A673 (cell line): ENCODE measurements around the gene DOCK6. TPM values are rescaled to one million over a fixed set of nuclear protein-coding genes. Genes with fewer than 3 reads are reported as not detected.

Experiments
- BruUV-seq: library from RNA; stranded (reverse); fragments of 400-500 nt; replicated peaks from 2 replicates; lab custom pipeline; 2021; lab: Mats Ljungman, UMichigan
- CTCF ChIA-PET: fragments of 300-600 bp; sonication (Branson Sonifier 250); formaldehyde crosslinking; loops from one replicate; lab custom pipeline; 2022; ENCODE audit warnings: antibody characterized with exemption; lab: Charles Lee
- POLR2A ChIA-PET: fragments of 300-600 bp; sonication (Branson Sonifier 250); formaldehyde crosslinking; loops from one replicate; lab custom pipeline; 2022; ENCODE audit warnings: antibody characterized with exemption; ENCODE audit not compliant: low non-redundant PET; lab: Charles Lee
- DNase-seq: peaks from one replicate; pipeline ENCODE4 v3.0.0-alpha.2; 2015; ENCODE audit warnings: low spot score
- H3K27ac ChIP-seq: fragments of 200-600 bp; sonication (generic); 2 replicates; pipeline ENCODE4 v1.5.1; 2016; ENCODE audit warnings: mixed run types, low read depth, mild to moderate bottlenecking, mixed read lengths, antibody characterized with exemption, low read length; ENCODE audit not compliant: poor library complexity, severe bottlenecking
- H3K27me3 ChIP-seq: fragments of 200-600 bp; sonication (generic); replicated peaks from 2 replicates; pipeline ENCODE4 v1.6.1; 2017; ENCODE audit warnings: mixed run types, low read depth, mild to moderate bottlenecking, mixed read lengths, antibody characterized with exemption, low read length; ENCODE audit not compliant: insufficient read depth, poor library complexity
- H3K36me3 ChIP-seq: fragments of 200-600 bp; sonication (generic); 2 replicates; pipeline ENCODE4 v1.6.1; 2016; ENCODE audit warnings: mixed run types, mild to moderate bottlenecking, mixed read lengths, antibody characterized with exemption, low read length; ENCODE audit not compliant: insufficient read depth, poor library complexity, severe bottlenecking
- H3K4me1 ChIP-seq: fragments of 200-600 bp; sonication (generic); 2 replicates; pipeline ENCODE4 v1.6.1; 2017; ENCODE audit warnings: mixed run types, mild to moderate bottlenecking, mixed read lengths, antibody characterized with exemption, low read length; ENCODE audit not compliant: insufficient read depth, poor library complexity, severe bottlenecking
- H3K4me3 ChIP-seq: fragments of 200-600 bp; sonication (generic); 2 replicates; pipeline ENCODE4 v1.5.1; 2016; ENCODE audit warnings: low read depth, mixed run types, mild to moderate bottlenecking, mixed read lengths, low read length; ENCODE audit not compliant: poor library complexity, severe bottlenecking
- H3K9me3 ChIP-seq: fragments of 200-600 bp; sonication (generic); 2 replicates; pipeline ENCODE4 v1.6.1; 2016; ENCODE audit warnings: mixed run types, low read depth, mild to moderate bottlenecking, mixed read lengths, antibody characterized with exemption, low read length; ENCODE audit not compliant: poor library complexity, severe bottlenecking
- CTCF ChIP-seq: fragments of 300-800, 200-600 bp; sonication (generic); conservative IDR thresholded peaks from 2 replicates; pipeline ENCODE4 v1.5.1; 2017; ENCODE audit warnings: low read depth, mild to moderate bottlenecking, antibody characterized with exemption, low read length, moderate library complexity, mixed read lengths
- EZH2 ChIP-seq: fragments of 200-600 bp; sonication (generic); IDR thresholded peaks from 2 replicates; pipeline ENCODE4 v1.6.1; 2017; ENCODE audit warnings: borderline replicate concordance, low read depth, mild to moderate bottlenecking, mixed read lengths, antibody characterized with exemption, low read length; ENCODE audit not compliant: poor library complexity, severe bottlenecking
- intact Hi-C: fragments of 100-400 bp; cut with micrococcal nuclease; formaldehyde crosslinking; loops from one replicate; pipeline ENCODE4 v1.10.0; 2022; ENCODE audit not compliant: unreplicated experiment
- total RNA-seq: library from RNA; stranded (reverse); gene quantifications from 2 replicates; pipeline ENCODE4 v1.2.3, GENCODE V29; 2021

The DOCK6 gene
- total RNA-seq, 1 experiment from 2014 or later: 15.6 TPM

- BruUV-seq: no TSS peak
- Histone ChIP-seq H3K4me1 (no peaks in the 10 kb centered on the region), H3K36me3 (peaks cover 60% of the 10 kb centered on the region), H3K4me3 (no peak overlapping the region), H3K27me3 (no peaks in the 10 kb centered on the region), H3K9me3 (no peaks in the 10 kb centered on the region), H3K27ac (no peak overlapping the region)
- CTCF ChIA-PET: no interaction called here
- intact Hi-C loops: no loop called here
- POLR2A ChIA-PET: no interaction called here
- TF ChIP-seq CTCF (no peak), EZH2 (no peak)
- DNase-seq: no peak
Observed at GRCh38 chr19:11174336-11174735, 88.0 kb downstream of the DOCK6 start.

GRCh38 chr19:11173516-11174155 lies 88.7 kb downstream of the DOCK6 start:
- Histone ChIP-seq H3K27me3 (no peaks in the 10 kb centered on the region), H3K4me1 (no peaks in the 10 kb centered on the region), H3K9me3 (no peaks in the 10 kb centered on the region), H3K36me3 (peaks cover 60% of the 10 kb centered on the region), H3K27ac (no peak overlapping the region), H3K4me3 (no peak overlapping the region)
- no peak for DNase-seq
- intact Hi-C loops: no loop called here
- TF ChIP-seq EZH2: no peak
- TF ChIP-seq CTCF: no peak
- POLR2A ChIA-PET: no interaction called here
- CTCF ChIA-PET: no interaction called here
- no TSS peak for BruUV-seq

- TF ChIP-seq CTCF (no peak), EZH2 (no peak)
- ChIA-PET CTCF (no interaction called here), POLR2A (no interaction called here)
- H3K27ac ChIP-seq: no peak overlapping the region
- no peaks in the 10 kb centered on the region for H3K4me1 ChIP-seq
- no TSS peak for BruUV-seq
- H3K4me3 ChIP-seq: no peak overlapping the region
- DNase-seq: no peak
- H3K9me3 ChIP-seq: no peaks in the 10 kb centered on the region
- no peaks in the 10 kb centered on the region for H3K27me3 ChIP-seq
- peaks cover 53% of the 10 kb centered on the region for H3K36me3 ChIP-seq
- intact Hi-C loops: no loop called here
Observed at GRCh38 chr19:11172576-11172975, 89.7 kb downstream of the DOCK6 start.
